WTC11 (cell line): ENCODE measurements around the gene ZCRB1.

Source experiments
- CTCF ChIP-seq: fragments of 200-600 bp; IDR thresholded peaks from 2 replicates; pipeline ENCODE4 v1.8.0; 2022; ENCODE audit warnings: antibody characterized with exemption
- E2F4 ChIP-seq: sonication (generic); formaldehyde crosslinking; IDR thresholded peaks from 2 replicates; pipeline ENCODE4 v1.8.1; 2022; ENCODE audit warnings: low read depth, mild to moderate bottlenecking, moderate library complexity, missing genetic modification reagents, borderline replicate concordance
- FOXK1 ChIP-seq: sonication (generic); formaldehyde crosslinking; IDR thresholded peaks from 2 replicates; pipeline ENCODE4 v1.8.0; 2022; ENCODE audit warnings: mild to moderate bottlenecking, moderate library complexity, missing genetic modification reagents
- NFYB ChIP-seq: sonication (generic); formaldehyde crosslinking; conservative IDR thresholded peaks from 2 replicates; pipeline ENCODE4 v1.8.0; 2022; ENCODE audit warnings: low read depth, missing genetic modification reagents
- RELA ChIP-seq: sonication (generic); formaldehyde crosslinking; IDR thresholded peaks from 2 replicates; pipeline ENCODE4 v1.8.1; 2022; ENCODE audit warnings: missing genetic modification reagents, mild to moderate bottlenecking, borderline replicate concordance
- TCF7 ChIP-seq: sonication (generic); formaldehyde crosslinking; IDR thresholded peaks from 2 replicates; pipeline ENCODE4 v1.8.0; 2022; ENCODE audit warnings: mild to moderate bottlenecking, low read depth, missing genetic modification reagents, moderate library complexity

GRCh38 chr12:42370013-42370412, 44.1 kb upstream of the ZCRB1 start:
- TF ChIP-seq CTCF (no peak), NFYB (no peak), RELA (CRISPR knock-in tag) (no peak), E2F4 (no peak), FOXK1 (CRISPR knock-in tag) (no peak), TCF7 (CRISPR knock-in tag) (no peak)
